ENCODE measurements around the gene PRR35.

Gene PRR35

DNA sequence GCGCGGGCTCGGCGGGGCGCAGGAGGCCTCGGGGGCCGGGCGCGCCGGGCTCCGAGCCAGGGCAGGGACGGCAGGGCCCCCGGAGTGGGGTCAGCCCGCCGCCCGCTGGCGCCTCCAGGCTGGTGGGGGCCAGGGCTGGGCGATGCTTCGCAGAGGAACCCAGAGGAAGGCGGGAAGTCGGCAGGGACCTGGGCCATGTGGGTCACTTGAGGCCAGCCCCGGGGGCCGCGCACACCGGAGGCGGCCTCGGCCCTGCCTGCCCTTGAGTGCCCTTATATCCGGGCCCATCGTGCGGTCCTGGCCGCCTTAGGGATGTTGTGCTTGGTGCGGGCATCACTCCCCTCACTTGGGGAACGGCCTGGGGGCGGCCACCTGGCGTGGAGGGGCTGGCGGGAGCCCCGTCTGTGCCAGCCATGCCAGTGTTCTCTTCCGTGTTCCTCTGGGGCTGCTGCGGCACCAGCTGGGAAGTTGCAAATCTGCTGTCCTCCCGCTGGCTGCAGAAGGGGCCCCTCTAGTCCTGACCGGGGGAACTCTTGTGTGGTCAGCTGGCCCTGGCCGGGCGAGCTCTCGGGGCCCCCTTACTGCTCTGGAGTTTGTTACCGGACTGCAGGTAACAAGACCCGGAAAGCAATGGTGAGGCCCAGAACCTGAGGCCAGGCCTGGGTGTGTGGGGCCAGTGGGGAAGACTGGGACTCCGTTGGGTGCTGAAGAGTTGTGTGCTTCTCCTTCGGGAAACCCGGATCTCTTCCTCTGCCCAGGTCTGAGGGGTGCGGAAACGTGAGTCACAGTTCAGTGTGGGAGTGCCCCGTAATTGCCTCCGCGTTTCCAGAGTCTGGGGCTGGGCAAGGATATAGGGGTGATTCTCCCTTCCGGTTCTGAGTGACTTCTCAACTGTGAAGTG, 31.8 kb upstream of the PRR35 start:
- DNase-seq = peak; percentile 33

DNA sequence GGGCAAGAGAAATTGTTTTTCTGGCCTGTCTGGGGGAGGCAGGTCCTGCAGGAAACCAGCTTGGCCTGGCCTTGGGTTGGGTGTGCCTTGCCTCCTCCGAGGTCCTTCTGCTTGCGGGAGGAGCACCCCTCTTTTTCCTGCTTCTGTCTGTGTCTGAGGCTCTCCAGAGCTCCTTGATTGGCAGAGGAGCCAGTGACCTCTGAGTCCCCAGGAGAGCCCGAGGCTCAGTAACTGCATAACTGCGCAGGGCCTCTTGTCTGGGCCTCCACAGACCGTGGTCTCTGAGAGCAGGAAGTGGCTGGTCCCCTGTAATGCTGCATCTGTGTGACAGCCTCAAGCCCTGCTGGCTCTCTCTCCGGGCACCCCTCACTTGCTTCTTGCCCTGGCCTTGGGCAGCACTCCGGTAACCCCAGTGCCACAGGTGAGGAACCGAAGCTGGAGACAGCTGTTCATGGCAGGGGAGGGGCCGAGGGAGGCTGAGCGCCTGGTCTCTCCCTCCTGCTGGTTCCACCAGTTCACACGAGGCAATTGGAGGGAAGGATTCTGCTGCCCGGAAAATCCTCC, 31.1 kb upstream of the PRR35 start:
- no peak for DNase-seq

DNA sequence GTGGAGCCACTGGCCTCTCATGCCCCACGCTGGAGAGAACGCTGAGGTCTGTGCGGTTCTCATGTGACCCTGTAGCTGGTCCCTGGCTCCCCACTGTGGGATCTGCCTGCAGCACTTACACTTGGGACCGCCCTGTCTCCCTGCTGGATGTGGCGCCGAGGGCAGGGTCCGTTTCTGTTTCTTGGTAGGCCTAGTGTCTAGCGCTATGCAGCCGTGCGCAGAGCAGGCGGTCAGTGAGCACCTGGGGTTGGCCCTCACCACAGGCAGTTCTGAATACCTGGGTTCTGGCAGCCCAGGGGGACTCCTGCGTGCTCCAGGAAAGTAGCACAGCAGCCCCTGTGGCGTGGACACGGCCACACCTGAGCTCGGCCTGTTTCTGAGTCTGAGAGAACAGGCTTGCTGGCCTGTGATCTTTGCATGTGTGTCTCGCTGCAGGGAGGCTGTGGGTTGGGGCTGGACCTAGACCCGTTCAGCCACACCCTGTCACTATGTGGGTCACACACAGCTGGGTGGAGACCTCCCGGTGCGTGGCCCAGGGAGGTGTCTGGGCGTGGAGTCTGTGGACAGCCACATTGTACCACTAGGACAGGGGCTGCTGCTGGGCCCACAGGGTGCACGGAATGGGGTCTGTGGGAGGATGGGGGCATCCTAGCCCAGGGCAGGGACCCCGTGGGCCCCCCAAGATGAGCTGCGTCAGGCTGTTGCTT, 29.9 kb upstream of the PRR35 start:
- no peak for DNase-seq

DNA sequence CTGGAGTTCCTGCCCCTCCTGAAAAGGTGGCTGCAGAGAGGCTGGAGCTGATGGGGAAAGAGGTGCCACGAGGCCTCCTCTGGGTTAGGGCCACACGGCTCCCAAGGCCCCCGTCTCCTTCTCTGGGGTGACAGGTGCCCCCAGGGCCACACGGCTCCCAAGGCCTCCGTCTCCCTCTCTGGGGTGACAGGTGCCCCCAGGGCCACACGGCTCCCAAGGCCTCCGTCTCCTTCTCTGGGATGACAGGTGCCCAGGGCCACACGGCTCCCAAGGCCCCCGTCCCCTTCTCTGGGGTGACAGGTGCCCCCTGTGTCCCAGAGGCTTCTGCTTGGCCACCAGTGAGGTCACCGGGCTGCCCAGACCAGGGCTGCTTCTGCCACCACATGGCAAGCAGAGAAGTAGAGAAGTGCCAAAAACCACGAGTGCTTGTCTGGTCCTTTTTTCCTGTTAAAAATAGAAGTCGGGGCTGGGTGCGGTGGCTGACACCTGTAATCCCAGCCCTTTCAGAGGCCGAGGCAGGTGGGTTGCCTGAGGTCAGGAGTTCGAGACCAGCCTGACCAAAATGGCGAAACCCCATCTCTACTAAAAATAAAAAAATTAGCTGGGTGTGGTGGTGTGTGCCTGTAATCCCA, 28.6 kb upstream of the PRR35 start:
- no peak for DNase-seq

DNA sequence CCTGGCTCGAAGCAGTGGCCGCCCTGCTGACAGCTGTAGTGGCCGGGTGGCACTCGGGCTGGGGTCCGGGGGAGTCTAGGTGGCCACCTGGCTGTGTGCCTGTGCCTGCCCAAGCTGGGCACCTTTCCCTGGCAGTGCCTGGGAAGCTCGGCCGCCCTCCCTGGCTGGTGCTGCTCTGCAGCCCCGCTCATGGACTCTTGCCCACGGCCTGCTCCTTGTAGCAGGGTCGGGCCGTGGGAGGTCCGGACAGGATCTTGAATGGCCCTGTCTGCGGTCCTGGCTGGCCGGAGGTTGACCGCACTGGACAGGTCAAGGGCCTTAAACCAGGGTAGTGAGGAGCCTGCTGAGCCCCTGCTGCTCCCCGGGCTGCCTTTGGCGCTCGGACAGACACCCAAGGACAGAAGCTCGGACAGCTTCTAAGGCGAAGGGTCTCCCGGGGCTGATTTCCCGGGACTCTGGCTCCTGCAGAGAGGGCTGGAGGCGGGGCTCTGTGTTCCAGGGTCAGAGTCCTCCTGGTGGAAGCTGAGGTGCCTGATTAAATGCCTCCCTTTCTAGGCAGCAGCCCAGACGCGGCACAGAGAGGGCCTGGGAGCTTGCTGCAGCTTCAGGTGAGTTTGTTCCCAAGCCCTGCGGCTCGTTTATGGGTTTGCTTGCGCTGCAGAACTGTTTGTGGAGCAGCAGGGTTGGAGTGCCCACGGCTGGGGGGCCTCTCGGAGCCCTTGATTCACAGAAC, 26.6 kb upstream of the PRR35 start:
- no peak for DNase-seq

DNA sequence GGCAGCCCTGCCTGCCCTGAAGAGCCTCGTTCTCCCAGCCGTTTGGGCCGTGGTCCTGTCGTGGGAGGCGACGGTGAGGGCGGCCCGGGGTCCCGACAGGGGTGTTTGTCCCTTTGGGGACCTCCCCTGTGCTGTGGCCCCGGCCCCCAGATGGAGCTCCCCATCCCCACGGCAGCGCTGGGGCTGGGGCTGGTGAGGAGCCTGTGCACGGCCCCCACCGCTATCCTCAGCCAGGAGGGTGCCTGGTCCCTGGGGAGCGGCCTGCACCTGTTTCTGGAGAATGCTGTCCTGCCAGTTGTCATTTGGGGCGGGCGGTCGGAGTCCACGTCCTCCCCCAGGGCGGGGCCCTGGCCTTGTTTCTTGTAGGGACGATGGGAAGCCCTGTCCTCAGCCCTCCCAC, 26.1 kb upstream of the PRR35 start:
- no peak for DNase-seq

DNA sequence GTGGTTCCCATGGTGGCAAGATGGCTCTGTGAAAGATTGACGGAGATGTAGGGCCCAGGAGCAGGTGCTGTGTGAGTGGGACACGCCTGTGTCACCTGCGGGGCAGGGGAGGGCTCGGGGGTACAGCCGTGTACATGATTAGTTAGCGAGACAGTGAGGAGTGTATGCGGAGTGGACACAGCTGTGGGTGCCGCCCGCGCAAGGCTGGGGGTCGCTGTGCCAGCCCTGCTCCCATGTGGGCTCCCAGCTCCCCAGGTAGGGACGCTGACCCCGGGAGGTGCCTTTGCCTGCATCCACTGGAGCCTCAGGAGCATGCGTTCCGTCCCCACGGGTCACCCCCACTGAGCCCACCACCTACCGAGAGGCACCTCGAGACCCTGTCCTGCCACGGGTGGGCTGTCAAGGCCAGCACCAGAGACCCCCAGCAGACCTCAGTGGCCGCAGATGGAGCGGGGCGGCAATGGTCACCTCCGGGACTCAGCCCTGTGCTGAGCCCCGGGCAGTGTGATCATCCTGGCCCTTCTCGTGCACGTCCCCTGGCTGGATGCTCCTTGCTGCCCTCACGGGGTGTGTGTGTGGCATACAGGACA, 25.2 kb upstream of the PRR35 start:
- DNase-seq = no peak

DNA sequence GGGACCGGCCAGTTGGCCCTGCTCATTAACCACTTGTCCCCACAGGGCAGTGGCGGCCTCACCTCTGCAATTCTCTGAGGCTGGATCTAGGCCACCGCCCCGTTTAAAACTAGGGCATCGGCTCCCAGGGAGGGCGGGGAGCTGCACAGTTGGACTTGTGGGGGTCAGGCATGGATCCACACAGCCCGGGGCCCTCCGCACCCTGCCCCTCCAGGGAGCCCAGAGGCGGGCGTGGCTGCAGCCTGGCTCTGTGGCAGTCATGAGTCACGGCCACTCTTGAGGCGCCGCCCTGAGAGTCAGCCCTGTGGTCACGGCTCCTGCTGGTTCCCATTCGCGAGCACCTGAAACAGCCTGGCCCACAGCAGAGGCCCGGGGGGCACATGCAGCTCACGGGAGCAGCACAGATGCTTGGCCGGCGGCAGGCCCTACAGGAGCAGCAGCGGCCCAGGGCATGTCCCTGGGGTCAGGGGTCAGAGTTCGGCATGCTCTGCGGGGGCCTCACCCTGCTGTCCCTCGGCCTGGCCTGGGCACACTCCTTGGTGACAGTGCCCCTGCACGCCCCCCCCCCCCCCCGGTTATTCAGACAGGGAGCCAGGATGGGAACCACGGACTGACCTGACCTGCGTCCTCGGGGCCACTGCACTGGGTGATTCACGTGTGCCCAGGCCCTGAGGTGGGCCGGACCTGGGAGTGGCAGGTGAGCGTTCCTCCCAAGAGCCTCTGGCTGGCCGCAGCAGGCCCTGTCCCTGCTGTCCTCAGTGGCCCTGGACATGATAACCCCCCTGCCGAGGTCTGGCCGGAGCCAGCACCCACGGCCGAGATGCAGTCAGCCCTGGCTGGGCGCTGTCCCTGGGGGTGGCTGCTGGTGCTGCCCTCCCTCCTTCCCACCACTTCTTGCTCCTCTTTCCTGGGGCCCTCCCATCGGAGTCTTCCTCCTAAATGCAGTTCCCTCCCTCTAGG, 24.5 kb upstream of the PRR35 start:
- peak; percentile 93 for DNase-seq

DNA sequence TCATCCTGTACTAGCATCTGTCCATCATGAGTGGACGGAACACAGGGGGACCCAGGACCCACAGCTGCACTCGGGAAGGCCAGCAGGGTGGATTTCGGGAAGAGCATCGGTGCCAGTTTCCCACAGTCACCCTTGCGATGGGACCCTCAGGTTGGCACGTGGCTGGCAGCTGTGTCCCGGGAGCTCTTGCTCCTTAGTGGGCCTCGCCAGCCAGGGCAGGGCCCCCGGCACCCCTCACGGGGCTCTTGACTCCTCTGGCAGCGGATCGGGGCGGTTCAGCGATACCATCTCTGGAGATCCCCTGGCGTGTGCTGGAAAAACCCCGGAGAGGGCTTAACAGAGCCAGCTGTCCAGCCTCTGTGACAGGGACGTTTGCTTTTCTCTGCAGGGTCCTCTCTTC, 23.4 kb upstream of the PRR35 start:
- no peak for DNase-seq

DNA sequence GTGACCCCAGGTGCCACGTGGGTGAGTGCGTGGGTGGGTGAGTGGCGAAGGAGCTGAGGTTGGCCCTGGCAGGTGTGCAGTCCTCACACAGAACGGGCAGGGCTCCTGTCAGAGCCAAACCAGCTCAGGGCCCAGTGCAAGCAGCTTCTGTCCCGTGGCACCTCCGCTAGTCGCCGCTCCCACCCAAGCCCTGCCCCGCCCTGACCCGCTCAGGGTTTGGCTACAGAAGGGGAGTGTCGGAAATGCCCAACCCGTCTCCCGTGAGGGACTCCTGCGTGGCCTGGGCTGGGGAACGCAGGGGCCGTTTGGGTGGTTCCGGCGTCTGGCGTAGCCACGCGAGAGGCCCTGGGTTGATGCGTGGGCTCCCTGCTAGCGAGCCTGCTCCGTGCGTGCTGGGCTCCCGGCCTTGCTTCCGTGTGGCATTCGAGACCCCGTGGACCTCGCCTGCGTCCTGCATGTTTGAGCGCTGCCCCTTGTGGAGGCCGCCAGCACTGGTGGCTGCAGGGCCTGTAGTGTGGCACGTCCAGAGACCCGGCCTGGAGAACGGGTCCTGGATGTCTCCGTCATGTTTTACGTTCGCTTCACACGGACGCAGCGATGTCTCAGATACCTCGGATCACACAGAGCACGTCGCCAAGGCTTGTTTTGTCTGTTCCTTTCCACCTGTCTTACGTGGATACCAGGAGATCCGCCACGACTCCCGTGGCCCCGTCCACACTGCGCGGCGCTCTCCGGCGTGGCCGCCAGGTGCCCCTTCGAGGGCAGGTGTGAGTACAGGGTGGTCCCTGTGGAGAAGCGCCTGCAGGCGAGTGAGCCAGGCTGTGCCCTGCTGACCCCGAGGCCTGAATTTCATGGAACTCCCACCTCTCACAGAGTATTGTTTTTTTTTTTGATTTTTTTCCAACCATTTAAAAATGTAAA, 22.5 kb upstream of the PRR35 start:
- DNase-seq = no peak

DNA sequence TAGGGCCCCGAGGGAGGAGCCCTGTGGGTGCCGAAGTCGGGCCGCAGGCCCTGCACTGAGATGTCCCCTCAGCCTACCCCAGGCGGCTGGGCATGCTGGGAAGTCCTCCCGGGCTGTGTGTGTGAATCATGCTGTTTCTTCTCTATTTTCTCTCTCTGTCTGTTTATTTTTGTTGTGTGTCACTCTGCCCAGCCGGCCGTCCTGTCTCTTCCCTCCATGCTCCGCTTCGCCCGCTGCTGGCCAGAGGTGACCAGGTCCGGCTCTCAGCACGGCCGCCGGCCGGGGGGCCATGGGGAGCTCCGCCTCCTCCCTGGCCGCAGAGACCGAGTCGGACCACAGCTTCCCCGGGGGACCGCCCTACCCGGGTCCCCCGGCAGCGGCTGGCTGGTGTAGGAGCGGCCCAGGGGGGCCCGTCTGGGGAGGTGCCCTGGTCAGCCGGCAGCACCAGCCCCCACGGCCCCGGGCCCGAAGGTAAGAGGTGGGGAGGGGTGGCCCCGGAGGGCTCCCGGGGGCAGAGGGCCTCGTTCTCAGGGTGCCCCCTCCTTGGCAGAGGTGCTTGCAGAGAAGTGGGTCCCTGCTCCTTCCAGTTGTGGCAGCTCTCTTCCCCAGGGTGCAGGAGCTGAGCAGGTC, 20.2 kb upstream of the PRR35 start:
- peak; percentile 79 for DNase-seq

DNA sequence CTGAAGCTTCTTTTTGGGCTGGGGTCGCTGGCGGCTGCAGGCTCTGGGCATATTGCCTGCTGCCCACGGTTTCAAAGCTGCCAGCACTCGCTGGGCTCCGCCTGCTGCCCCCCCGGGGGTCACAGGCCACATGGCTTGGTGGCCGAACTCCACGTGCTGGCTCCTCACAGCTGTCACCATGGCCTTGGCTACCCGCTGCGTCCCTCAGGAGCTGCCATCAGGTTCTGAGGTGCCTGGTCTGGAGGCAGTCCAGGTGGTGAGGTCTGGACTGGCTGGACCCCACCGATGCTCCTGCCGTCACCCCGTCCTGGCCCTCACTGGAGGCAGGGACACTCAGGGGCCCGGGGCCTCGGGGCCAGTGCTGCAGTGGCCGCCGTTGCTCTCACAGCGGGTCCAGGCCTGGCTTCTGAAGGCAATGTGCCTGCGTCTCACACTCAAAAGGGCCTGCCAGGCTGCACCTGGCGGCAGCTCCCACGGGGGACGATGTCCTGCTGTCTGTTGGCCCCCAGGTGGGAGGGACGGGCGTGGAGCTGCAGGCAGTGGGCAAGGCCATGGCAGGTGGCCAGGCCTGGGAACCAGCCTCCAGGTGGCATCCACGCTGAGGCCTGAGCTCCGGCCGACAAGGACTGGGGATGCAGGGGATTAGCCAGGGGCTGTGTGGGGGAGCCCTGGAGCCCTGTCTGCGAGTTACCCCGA, 19.4 kb upstream of the PRR35 start:
- no peak for DNase-seq

DNA sequence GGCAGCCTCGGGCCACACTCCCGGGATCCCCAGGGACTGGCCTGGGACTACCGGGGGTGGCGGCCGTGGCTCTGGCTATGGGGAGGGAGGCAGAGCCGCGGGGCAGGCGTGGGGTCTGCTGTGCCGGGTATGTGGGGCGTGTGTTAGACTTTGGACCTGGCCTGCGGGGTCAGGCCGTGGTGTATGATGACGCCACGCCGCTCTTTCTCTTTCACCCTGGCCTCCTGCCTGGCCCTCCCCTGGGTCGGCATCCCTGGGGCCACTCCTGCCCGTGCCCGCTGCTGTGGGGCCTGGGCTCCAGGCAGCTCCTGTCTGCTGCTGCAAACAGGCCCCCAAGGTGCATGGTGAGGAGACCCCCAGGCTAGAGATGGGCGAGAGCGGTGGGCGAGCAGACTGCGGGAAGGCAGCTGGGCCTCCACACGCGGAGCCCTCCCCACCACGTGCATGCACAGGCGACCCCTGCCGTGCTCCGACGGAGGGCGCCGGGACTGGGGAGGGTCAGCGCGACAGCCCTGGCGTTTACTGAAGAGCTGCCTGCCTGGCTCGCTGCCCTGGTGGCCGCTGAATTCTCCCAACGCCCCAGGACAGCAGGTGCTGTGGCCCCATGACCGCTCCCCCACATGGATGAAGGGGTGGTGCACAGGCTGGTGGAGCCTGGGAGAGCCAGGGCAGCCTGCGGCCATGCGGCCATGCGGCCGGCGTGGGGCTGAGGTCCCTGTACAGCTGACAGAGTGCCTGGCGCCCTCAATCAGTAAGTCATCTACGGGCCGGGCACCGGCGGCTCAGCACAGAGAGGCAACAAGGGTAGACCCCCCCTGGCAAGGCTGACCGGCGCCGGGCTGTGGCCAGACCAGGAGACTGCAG, 16.7 kb upstream of the PRR35 start:
- no peak for DNase-seq

DNA sequence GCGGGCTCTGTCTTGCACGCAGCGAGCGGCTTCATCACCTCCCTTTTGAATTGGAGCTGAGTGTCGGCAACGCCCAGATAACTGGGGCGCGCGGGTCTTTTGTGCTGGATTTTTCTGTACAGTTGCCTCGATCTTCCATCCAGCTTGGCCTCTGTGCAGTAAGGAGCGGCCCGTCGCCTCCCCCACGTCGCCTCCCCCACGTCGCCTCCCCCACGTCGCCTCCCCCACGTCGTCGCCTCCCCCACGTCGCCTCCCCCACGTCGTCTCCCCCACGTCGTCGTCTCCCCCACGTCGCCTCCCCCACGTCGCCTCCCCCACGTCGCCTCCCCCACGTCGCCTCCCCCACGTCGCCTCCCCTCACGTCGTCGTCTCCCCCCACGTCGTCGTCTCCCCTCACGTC, 15.7 kb upstream of the PRR35 start:
- DNase-seq = no peak

DNA sequence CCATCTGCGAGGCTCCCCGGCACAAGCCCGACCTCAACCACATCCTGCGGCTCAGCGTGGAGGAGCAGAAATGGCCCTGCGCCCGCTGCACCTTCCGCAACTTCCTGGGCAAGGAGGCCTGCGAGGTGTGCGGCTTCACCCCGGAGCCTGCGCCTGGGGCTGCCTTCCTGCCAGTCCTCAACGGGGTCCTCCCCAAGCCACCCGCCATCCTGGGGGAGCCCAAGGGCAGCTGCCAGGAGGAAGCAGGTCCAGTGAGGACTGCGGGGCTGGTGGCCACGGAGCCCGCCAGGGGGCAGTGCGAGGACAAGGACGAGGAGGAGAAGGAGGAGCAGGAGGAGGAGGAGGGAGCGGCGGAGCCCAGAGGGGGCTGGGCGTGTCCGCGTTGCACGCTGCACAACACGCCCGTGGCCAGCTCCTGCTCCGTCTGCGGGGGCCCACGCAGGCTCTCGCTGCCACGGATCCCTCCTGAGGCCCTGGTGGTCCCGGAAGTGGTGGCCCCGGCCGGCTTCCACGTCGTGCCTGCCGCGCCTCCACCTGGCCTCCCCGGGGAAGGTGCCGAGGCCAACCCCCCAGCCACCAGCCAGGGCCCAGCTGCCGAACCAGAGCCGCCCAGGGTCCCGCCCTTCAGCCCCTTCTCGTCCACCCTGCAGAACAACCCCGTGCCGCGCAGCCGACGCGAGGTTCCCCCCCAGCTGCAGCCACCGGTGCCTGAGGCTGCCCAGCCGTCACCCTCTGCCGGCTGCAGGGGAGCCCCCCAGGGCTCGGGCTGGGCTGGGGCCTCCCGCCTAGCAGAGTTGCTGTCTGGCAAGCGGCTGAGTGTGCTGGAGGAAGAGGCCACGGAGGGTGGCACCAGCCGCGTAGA, 13.1 kb upstream of the PRR35 start:
- DNase-seq = peak; percentile 69

DNA sequence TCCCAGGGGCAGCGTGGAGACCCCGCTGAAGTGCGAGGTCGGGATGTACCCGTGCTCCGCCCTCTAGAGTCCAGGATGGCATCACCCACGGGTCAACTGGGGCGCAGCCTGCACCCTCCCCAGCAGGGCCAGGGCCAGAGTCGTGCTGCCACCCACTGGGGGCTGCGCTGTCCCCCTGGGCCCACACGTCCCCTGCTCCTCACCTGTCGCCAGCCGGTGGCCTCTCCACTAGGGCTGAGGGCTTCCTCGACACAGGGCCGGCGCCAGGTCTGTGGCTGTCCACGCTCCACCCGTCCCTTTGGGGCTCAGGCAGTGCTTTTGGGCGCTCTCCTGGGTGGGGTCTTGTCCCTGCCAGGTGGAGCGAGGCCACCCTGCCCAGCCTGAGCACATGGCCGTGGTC, 11.6 kb upstream of the PRR35 start:
- no peak for DNase-seq

Measured in T1000 (cell line).